A549 (cell line): ENCODE data around the gene TNRC6C. TPM values are rescaled to one million over a fixed set of nuclear protein-coding genes. Genes with fewer than 3 reads are reported as not detected.

ENCODE experiments used
- ATAC-seq, 2 experiments: fragments of 200-7000 bp in 1 of 2; fragments of >200 bp in 1 of 2; cut with Nextera tagmentation in 1 of 2; cut with Tn5 transposase in 1 of 2; 3 replicates each; pipeline versions ENCODE4 v1.8.0 to v1.9.1; 2018 to 2020; ENCODE audit warnings: mild to moderate bottlenecking in 1 of 2, moderate library complexity in 1 of 2
- CTCF ChIA-PET: fragments of 300-600 bp; sonication (Branson Sonifier 250); formaldehyde crosslinking; extraction: SDS; loops from one replicate; lab custom pipeline; 2021; ENCODE audit warnings: antibody characterized with exemption, inconsistent platforms; lab: Yijun Ruan, JAX
- POLR2A ChIA-PET: fragments of 350-600 bp; formaldehyde crosslinking; extraction: SDS; loops from one replicate; lab custom pipeline; 2021; ENCODE audit warnings: antibody characterized with exemption, inconsistent platforms; lab: Yijun Ruan, JAX
- DNase-seq, 2 experiments: peaks; one replicate each; pipeline versions ENCODE4 v3.0.0 to v3.0.0-alpha.2; 2011 to 2016; ENCODE audit warnings: low read depth in 1 of 2, low spot score in 1 of 2
- FAIRE-seq: peaks from 2 replicates; lab custom pipeline; 2011; peaks lifted over from hg19 to GRCh38; lab: Jason Lieb, UNC
- H3K27ac ChIP-seq, 2 experiments: fragments of >200 bp; sonication (Bioruptor Twin); formaldehyde crosslinking; 3 replicates each; pipeline ENCODE4 v1.5.1; 2016 to 2017
- H3K4me1 ChIP-seq: fragments of >200 bp; sonication (Bioruptor Twin); formaldehyde crosslinking; 3 replicates; pipeline ENCODE4 v1.6.1; 2016
- H3K4me2 ChIP-seq: fragments of >200 bp; sonication (Bioruptor Twin); formaldehyde crosslinking; 3 replicates; pipeline ENCODE4 v1.6.1; 2016
- H3K4me3 ChIP-seq: fragments of >200 bp; sonication (Bioruptor Twin); formaldehyde crosslinking; 3 replicates; pipeline ENCODE4 v1.5.1; 2016
- H3K9me3 ChIP-seq: fragments of >200 bp; sonication (Bioruptor Twin); formaldehyde crosslinking; 3 replicates; pipeline ENCODE4 v1.6.1; 2016
- CBX8 ChIP-seq: fragments of 200-600 bp; sonication (generic); IDR thresholded peaks from 2 replicates; pipeline ENCODE4 v1.6.1; 2016
- CTCF ChIP-seq: fragments of >200 bp; sonication (Bioruptor Twin); formaldehyde crosslinking; IDR thresholded peaks from 3 replicates; pipeline ENCODE4 v1.5.1; 2016
- E2F6 ChIP-seq: IDR thresholded peaks from 2 replicates; pipeline ENCODE4 v1.6.1; 2012; ENCODE audit warnings: low read depth, borderline replicate concordance
- ESRRA ChIP-seq: fragments of 150-350 bp; IDR thresholded peaks from 2 replicates; pipeline ENCODE4 v1.6.1; 2014; ENCODE audit warnings: mild to moderate bottlenecking, low read length, borderline replicate concordance
- GATA3 ChIP-seq: IDR thresholded peaks from 2 replicates; pipeline ENCODE4 v1.6.1; 2012; ENCODE audit warnings: borderline replicate concordance
- KDM5A ChIP-seq: fragments of 200-600 bp; sonication (generic); IDR thresholded peaks from 2 replicates; pipeline ENCODE4 v1.6.1; 2016; ENCODE audit warnings: antibody characterized with exemption, mild to moderate bottlenecking
- MAFK ChIP-seq: fragments of 450-650 bp; IDR thresholded peaks from 2 replicates; pipeline ENCODE4 v1.6.1; 2014; ENCODE audit not compliant: partially characterized antibody
- MAX ChIP-seq: IDR thresholded peaks from 2 replicates; pipeline ENCODE4 v1.6.1; 2012
- MYC ChIP-seq: IDR thresholded peaks from 2 replicates; pipeline ENCODE4 v1.6.1; 2012; ENCODE audit warnings: mild to moderate bottlenecking, inconsistent platforms, low read length, improper control_type of control experiment, borderline replicate concordance
- NPAS2 ChIP-seq: fragments of 250-450 bp; sonication (Bioruptor Pico); IDR thresholded peaks from 2 replicates; pipeline ENCODE4 v1.8.0; 2022; ENCODE audit warnings: mild to moderate bottlenecking, moderate library complexity, borderline replicate concordance
- NR3C1 ChIP-seq: fragments of >200 bp; sonication (Bioruptor Twin); formaldehyde crosslinking; IDR thresholded peaks from 3 replicates; pipeline ENCODE4 v1.6.1; 2017
- RAD21 ChIP-seq, 2 experiments: fragments of >200 bp in 1 of 2; sonication (Bioruptor Twin) in 1 of 2; formaldehyde crosslinking in 1 of 2; IDR thresholded peaks in 1 of 2; conservative IDR thresholded peaks in 1 of 2; 2 replicates in 1 of 2; 3 replicates in 1 of 2; pipeline ENCODE4 v1.6.1; 2012 to 2018; ENCODE audit warnings: inconsistent platforms in 1 of 2
- REST ChIP-seq: fragments of 200-600 bp; sonication (generic); IDR thresholded peaks from 2 replicates; pipeline ENCODE4 v1.6.1; 2016; ENCODE audit warnings: antibody characterized with exemption, mild to moderate bottlenecking, moderate library complexity
- SMC3 ChIP-seq: fragments of >200 bp; sonication (Bioruptor Twin); formaldehyde crosslinking; IDR thresholded peaks from 3 replicates; pipeline ENCODE4 v1.6.1; 2018; ENCODE audit warnings: inconsistent platforms
- SREBF2 ChIP-seq: fragments of 450-650 bp; IDR thresholded peaks from 2 replicates; pipeline ENCODE4 v1.6.1; 2014; ENCODE audit warnings: mild to moderate bottlenecking, moderate library complexity
- USF2 ChIP-seq: fragments of 450-650 bp; IDR thresholded peaks from 2 replicates; pipeline ENCODE4 v1.6.1; 2014; ENCODE audit warnings: antibody characterized with exemption
- ZC3H11A ChIP-seq: fragments of 450-650 bp; IDR thresholded peaks from 2 replicates; pipeline ENCODE4 v1.6.1; 2014; ENCODE audit warnings: antibody characterized with exemption, mild to moderate bottlenecking
- WGBS: methylation state at CpG from one replicate; pipeline ENCODE4 v1.1.6; 2017; ENCODE audit errors: missing lambda C conversion rate; 5-methylcytosine and 5-hydroxymethylcytosine counted together
- polyA plus RNA-seq, 4 experiments: library from polyadenylated mRNA; depleted of rRNA in 3 of 4; stranded (reverse); fragments of >200 nt; fragmentation: RNase III in 1 of 4; extraction: RNeasy Plus Mini Kit Qiagen cat#74134 plus additional on column Dnase treatment in 1 of 4; gene quantifications; 2 replicates in 3 of 4; 3 replicates in 1 of 4; pipeline ENCODE4 v1.2.3, GENCODE V29; 2011 to 2017

TNRC6C gene
- polyA plus RNA-seq, 2 of the 4 experiments (the other 2 are of a cell fraction) = 1.3 to 1.9 TPM

GRCh38 chr17:78144147-78144719, 185.7 kb downstream of the TNRC6C start:
- Histone ChIP-seq H3K4me3 (no peak overlapping the region), H3K4me1 (peaks cover 56% of the 10 kb centered on the region), H3K9me3 (no peaks in the 10 kb centered on the region), H3K27ac (peak overlapping the region; percentile 62 to 84), H3K4me2 (peak overlapping the region; percentile 57)
- no peak for FAIRE-seq
- CTCF ChIA-PET = interaction anchor here (0.6 to 24.0 kb wide), 13 partner anchors 9 to 131 kb away, joined by 3 to 295 read pairs (median 4); partner anchors contain the start of genes SYNGR2, TK1, TMC6 and TMC8
- TF ChIP-seq E2F6 (peak; percentile 61; the same call in 1 of the 2 replicates), CBX8 (no peak), MAFK (no peak), NR3C1 (no peak), USF2 (peak; percentile 21; the same call in 1 of the 2 replicates), GATA3 (no peak), MAX (peak; percentile 90), ESRRA (no peak), MYC (no peak), SREBF2 (no peak), KDM5A (no peak), RAD21 (conservative IDR thresholded peaks at IDR 0.05 in 1 of 2, IDR thresholded peaks at IDR 0.05 in 1 of 2) (no peak), CTCF (0 out of 3 replicates have a peak, but pooled peaks have one; percentile 10), SMC3 (0 out of 3 replicates have a peak, but pooled peaks have one; percentile 16)
- POLR2A ChIA-PET = interaction anchor here (0.5 to 1.0 kb wide), 3 partner anchors 10 to 340 kb away, joined by 3 to 6 read pairs (median 5); partner anchors contain the start of gene TNRC6C
- peak in 1 of 2 experiments; percentile 77 for DNase-seq
- ATAC-seq = peak; percentile 24 to 27; a peak in 2 of 6 replicates
- WGBS = 56% methylated on average over 11 of the region's 11 CpGs

- Histone ChIP-seq H3K27ac (peak overlapping the region; percentile 62 to 84; a peak in 5 of 6 replicates), H3K4me3 (no peak overlapping the region), H3K4me1 (peaks cover 54% of the 10 kb centered on the region), H3K4me2 (peak overlapping the region; percentile 57), H3K9me3 (no peaks in the 10 kb centered on the region)
- TF ChIP-seq ZC3H11A (no peak), CTCF (no peak), NPAS2 (CRISPR knock-in tag) (no peak), REST (no peak)
- no peak for FAIRE-seq
- 72% methylated on average over 17 of the region's 18 CpGs for WGBS
- peak in 1 of 2 experiments; percentile 44 for DNase-seq
- ATAC-seq = peak; percentile 10 to 17; a peak in 3 of 6 replicates
- ChIA-PET CTCF (interaction anchor here (0.8 to 24.0 kb wide), 11 partner anchors 10 to 95 kb away, joined by 3 to 295 read pairs (median 4); partner anchors contain the start of genes AFMID, SYNGR2, TK1 and TMC6), POLR2A (interaction anchor here (0.5 to 1.0 kb wide), 3 partner anchors 9 to 339 kb away, joined by 3 to 6 read pairs (median 5); partner anchors contain the start of gene TNRC6C)
Measured at GRCh38 chr17:78144736-78145641, 186.5 kb downstream of the TNRC6C start.
